ENCODE data around the gene RTP5.

Gene RTP5

DNA sequence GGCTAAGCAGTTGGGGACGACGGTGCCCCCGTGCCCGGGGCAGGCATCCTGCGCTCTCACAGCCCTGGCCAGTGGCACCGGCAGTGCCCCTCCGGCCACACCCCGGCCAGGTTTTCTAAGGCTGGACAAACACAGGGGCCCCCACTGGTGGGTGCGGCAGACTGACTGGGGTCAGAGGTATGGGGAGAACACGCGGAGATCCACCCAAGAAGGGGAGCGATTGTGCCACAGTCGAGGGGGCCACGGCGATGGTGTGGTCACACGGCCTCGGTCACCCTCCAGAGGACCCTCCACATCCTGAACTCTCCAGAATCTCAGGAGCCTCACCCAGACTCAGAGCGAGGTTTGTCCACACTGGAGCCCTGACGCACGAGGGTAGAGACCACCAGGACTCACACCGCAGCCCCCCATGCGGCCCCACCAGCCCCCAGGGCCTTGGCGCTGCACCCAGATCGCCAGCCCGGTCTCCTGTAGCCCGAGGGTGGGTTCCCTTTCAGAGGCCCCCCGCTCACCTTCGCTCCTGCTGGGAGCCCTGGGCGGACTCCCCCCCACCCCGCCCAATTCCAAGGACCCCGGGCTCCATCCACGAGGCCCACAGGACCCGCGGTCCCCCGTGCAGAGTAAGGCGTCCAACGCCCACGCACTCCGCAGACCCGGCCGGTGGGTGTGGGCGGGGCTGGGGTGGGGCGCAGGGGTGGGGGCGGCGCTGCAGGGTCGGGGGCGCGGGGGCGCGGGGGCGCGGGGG is 26.0 kb upstream of the RTP5 start:
- no peak for DNase-seq (ENCODE audit: low read depth in 4 of 4, low spot score in 1 of 4)

DNA sequence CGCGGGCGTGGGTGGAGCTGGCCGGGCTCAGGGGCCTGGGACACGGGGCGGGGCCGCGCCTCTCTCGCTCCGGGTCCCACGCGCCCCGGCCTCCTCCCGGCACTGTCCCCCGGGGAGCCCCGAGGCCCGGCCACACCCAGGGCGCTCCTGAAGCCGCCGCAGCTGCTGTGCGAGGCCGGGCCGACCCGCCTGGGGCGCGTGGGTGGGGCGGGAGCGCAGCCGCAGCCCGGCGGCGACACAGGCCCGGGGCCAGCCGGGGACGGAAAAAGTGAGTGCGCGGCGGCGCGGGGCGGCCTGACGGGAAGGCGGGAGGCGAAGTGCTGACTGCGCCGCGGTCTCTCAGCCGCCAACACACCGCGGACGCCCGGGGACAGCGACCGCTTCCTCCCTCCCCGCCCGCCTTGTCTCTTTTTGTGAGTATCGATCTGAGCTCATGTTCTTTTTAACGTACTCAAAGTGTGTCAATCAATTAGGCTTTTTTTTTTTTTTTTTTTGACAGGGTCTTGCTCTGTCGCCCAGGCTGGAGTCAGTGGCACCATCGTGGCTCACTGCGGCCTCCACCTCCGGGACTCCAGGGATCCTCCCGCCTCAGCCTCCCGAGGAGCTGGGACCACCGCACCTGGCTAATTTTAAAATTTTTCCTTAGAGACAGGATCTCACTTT is 25.3 kb upstream of the RTP5 start:
- DNase-seq (ENCODE audit: low read depth in 4 of 4, low spot score in 1 of 4): peak in 3 of 4 experiments; percentile 57 to 91 (median 75)

DNA sequence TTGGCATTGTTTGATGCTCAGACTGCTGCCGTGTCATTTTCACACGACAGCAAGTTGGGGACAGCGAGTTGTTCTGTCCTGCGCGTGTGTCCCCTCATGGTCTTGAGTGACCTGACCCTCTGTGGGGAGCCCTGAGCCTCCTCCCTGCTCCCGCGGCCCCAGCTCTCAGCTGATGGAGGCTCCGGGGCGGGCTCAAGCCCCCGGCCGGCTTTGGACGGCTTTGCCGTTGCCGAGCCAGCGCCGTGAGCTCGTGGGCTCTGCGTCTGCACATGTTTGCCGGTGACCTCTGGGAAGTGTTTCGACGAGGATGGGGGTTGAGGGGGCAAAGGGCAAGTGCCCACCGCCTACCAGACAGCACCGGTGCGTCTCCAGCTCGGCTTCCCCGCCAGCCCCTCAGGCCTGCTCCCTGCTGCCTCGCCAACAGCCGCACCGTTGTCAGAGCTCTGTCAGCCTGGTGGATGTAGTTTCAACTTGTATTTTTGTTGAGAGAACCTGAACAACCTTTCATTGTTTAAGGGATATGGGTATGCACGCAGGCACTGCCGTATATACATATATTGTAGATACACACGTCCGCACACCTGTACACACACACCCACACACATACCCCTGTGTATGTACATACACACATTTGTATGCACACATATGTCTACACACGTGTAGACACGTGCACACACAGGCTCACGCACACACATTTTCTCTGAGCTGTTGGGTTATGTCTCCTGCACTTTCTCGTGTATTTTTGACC is 24.5 kb upstream of the RTP5 start:
- DNase-seq (ENCODE audit: low read depth in 4 of 4, low spot score in 1 of 4): no peak

DNA sequence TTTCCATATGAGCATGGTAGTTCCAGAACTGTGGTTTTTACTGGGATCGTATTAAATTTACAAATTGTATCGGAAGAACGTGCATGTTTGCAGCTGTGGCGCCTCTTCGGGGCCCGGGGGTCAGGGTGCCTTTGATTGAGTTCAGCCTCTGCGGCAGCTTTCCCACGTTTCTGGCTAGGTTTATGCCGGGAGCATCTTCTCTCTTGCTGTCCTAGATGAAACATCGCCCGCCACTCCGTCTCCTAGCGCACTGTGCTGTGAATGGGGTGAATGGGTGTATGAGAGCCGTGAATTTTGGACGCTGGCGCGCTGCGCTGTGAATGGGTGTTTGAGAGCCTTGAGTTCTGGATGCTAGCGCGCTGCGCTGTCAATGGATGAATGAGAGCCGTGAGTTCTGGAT is 23.1 kb upstream of the RTP5 start:
- no peak for DNase-seq (ENCODE audit: low read depth in 4 of 4, low spot score in 1 of 4)

DNA sequence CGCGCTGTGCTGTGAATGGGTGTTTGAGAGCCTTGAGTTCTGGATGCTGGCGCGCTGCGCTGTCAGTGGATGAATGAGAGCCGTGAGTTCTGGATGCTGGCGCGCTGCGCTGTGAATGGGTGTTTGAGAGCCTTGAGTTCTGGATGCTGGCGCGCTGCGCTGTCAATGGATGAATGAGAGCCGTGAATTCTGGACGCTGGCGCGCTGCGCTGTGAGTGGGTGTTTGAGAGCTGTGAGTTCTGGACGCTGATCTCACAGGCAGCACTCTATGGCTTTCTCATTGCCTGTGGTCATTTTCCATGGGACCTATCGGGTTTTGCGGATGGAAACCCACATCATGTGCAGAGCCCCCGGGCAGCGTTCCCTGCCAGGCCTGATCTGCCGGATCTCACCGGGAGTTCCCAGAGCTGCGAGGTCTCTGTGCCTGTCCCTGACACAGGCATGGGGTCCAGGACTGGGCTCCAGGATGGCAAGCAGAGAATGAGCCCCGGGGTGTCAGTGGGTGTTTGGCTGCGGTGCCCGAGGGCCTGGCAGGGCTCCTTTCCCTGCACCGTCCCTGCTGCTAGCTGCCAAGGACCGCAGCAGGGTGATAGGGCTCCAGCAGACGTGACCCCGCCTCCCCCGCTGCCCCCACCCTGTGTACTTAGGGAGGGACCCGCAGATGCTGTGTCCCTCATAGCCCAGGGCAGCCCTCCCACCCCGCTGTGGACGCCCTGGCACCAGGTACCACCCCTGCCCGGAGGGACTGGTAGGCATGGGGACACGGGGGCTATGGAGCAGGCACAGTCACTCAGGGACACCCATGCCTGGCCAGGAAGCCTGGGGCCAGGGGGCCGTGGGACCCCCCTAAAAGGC is 20.5 kb upstream of the RTP5 start:
- DNase-seq (ENCODE audit: low read depth in 4 of 4, low spot score in 1 of 4): no peak

DNA sequence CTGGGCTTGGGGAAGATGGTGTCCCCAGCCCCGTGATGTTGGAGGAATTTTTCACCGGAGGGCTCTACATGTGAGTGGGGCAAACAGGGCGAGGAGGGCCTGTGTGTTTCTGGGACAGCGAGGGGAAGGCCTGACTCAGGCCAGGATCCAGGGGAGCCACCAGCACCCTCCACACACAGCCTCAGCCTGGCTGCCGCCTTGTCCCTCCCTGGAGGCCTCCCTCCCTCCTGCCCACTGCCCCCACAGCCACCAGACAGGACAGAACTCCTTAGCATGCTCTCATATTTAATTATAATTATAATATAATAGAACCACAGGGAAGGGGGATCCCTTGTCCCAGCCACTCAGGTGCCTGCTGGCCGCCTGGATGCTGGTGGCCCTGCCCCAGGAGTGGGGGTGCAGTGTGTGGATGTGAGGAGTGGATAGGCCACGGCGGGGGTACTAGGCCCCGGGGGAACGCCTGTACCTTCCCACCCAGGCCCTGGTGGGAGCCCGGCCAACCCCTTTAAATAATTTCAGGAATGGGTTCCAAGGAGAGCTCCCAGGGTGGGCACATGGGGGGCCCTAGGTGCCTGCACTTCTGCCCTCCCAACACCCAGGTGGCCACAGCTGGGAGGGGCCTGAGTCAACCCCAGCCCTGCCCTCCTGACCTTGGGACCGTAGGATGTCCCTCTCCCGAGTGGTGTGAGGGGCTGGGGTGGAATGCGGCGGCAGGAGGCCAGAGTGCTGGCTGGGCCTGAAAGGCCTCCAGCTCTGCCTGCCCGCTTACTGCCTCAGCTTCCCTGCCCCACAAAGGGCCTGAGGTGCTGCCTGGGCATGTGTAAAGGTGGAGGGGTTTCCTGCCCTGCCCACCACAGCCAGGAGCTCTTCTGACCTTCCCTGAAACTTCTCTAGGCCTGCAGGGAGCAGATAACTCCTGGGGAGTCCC is 19.6 kb upstream of the RTP5 start:
- DNase-seq (ENCODE audit: low read depth in 4 of 4, low spot score in 1 of 4): no peak

DNA sequence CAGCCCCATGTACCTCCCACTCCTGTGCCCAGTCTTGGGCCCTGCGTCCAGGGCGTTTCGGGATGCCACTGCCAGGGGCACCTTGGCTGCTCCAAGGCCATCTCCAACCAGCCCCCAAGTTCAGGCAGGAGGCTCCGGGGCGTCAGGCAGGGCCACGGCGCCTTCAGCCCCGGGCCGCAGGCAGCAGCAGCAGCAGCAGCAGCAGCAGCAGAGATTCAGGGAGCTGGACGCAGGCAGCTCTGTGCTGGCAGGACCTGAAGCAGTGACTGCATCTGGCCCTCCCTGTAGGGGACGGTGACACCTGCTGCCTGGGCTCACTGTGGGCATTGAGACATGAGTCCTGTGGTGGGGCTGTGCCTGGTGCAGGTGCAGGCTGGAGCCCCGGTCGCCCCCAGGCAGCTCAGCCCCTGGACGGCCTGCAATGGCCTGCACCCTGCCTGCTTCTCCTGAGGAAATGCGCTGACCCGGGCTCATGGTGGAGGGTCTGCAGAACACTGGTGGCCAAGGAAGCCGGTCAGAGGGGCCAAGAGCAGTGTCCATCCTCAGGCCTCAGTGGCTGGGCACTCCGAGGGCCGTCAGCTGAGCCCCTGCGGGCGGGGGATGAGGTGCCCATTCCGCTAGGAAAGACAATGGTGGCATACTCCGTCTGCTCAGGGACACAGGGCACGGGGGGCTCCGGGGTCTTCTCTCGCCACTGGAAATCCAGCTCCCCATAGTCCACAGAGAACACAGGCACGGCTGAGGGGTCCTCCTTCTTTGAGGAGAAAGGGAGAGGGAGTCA is 18.8 kb upstream of the RTP5 start:
- no peak for DNase-seq (ENCODE audit: low read depth in 4 of 4, low spot score in 1 of 4)

DNA sequence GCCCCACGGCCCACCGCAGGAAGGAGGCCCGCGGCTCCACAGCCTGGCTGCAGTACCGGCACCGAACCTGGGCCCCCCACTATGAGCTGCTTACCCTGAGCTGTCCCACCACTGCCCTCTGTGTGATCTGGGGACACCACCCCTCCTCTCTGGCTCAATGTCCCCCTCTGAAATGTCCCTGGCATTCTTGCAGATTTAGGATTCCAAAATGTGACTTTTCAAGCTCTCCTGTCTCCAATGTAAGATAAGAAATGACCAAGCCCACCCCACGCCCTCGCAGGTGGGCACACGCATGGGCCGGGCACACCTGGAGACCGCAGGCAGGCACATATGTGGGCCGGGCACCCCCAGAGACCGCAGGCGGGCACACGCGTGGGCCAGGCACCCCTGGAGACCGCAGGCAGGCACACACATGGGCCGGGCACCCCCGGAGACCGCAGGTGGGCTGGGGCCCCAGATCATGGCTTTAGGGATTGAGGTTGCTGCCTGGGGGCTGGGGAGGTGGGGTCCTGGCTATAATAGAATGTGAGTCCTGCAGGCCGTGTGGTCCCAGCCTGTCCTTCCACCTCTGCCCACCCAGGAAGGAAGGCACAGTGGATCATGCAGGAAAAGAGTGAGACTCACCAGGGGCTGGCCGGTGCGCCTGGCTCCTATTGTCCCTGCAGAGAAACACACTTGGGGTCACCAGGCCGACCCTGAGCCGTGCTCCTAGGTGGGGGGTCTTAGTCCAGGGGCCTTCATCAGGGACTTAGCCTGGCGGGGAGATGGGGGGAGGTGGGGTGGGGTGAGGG is 18.0 kb upstream of the RTP5 start:
- DNase-seq (ENCODE audit: low read depth in 4 of 4, low spot score in 1 of 4): no peak

DNA sequence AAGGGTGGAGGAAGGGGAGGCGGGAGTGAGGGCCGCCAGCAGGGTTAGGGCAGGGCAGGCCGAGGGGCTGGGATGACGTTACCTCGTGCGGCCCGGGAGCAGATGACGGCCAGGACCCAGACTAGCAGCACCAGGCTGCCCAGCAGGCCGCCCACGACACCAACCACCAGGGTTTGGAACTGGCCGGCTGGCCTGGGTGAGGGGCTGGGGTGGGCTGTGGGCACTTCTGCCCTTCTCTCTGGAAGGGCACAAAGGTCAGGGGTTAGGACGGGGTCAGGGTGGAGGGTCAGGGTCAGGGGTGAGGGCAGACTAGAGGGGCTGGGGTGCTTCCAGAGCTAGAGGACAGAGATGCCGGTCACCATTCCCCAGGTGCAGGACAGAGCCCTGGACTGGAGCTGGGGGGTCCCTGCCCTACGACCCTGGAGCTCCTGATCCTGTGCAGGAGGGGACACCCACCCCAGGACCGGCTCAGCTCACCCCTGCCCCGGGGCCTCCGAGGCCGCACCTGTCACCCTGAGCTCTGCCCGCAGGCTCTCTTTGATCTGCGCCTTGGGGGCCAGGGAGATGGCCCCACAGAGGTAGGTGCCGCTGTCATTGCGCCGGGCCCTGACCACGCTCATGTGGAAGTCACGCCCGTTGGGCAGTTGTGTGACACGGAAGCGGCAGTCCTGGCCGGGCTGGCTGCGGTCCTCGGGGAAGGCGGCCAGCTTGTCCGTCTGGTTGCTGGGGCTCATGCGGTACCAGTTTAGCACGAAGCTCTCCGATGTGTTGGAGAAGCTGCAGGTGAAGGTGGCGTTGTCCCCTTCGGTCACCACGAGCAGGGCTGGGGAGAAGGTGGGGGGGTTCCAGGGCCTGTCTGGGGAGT is 17.2 kb upstream of the RTP5 start:
- no peak for DNase-seq (ENCODE audit: low read depth in 4 of 4, low spot score in 1 of 4)

DNA sequence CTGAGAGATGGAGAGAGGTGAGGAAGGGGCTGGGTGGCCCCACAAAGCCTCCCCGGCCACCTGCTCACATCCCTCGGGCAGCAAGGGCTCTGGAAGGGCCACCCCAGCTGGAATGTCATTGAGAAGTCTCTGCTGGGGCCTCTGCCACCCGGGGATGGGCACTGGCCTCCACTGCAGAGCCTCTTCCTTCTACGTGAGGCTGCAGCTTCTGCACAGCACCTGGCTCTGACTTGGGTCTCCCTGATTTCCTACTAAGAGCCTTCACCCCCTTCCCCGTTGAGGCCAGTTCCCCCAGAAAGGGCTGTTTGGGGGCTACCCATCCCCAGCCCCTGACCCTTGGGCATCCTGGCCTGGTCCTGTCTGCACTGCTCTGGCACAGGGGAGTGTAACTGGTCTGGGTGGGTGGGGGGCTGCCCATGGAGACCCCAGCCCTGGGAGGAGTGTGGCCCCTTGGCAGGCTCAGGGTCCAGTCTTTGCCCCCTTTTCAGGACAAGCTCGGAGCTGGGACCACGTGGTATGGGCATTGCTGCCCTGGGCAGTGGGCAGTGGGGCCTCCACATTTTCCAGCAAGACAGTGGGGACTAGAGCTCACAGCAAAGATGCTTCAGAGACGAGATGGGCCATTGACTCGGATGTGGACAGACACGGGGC is 16.4 kb upstream of the RTP5 start:
- DNase-seq (ENCODE audit: low read depth in 4 of 4, low spot score in 1 of 4): no peak

DNA sequence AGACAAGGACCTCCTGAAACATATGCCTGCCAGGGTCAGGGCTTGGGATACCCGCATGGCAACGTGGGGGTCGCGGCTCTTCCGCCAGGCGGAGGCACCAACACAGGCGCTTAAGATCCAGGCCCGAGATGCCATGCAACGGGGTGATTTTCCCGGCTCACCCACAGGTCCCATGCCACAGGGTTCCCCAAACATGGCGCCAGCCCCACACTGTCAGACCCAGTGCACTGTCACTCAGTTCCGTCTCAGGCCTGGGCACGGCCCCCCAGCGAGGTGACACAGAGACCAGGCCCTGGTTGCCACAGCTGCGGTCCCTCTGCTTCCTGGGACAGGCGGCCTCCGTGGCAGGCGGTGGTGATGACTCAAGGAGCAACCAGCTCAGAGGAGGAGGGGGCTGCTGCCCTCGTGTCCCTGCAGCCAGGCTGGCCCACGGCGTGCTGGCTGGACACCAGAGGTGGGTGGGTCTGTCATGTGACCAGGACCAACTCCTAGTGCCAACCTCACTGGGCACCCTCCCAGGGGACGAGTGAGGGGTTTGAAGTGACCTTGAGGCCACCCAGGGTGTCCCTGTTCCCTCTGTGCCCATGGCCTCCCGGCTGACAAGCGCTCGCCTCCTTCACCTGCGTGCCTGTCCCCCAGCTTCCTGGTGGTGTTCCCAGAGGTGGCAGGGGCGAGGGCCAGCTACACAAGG is 15.7 kb upstream of the RTP5 start:
- no peak for DNase-seq (ENCODE audit: low read depth in 4 of 4, low spot score in 1 of 4)

DNA sequence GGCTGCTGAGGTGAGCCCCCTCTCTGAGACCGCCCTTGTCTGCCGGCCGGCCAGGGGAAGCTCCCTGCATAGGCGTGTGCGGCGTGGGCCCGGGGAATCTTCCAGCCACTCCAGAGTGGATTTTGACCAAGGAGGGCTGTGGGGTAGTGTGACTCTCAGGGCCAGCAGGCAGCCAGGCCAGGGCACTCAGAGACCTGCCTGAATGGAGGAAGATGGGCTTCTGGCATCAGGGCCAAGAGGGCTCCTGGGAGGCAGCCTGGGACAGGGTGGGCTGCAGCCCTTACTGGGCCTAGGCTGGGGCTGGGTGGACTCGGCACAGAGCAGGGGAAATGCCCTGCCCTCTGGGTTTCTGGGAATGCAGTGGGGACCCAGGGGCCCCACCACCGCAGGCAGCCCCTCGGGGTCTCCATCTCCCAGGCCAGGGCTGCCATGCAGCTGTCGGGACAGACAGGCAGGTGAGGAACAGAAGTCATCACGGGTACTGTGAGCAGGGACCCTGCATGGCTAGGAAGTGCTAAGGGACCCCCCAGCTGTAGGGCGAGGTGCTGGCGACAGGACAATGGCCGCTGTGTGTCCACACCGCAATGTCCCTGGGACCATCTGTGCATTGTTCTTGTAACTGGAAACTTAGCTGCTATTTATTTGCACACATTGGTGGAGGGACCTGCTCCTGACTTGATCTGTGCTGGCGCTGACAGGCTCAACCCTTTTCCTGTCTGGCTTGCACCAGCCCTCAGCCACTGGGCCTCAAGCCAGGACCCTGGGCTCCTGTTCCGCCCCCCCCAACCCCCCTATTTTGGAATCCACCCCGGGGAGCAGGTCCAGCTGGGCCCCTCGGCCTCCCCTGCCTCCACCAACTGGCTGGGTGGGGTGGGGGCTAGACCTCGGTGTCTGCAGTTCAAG is 14.9 kb upstream of the RTP5 start:
- DNase-seq (ENCODE audit: low read depth in 4 of 4, low spot score in 1 of 4): no peak

DNA sequence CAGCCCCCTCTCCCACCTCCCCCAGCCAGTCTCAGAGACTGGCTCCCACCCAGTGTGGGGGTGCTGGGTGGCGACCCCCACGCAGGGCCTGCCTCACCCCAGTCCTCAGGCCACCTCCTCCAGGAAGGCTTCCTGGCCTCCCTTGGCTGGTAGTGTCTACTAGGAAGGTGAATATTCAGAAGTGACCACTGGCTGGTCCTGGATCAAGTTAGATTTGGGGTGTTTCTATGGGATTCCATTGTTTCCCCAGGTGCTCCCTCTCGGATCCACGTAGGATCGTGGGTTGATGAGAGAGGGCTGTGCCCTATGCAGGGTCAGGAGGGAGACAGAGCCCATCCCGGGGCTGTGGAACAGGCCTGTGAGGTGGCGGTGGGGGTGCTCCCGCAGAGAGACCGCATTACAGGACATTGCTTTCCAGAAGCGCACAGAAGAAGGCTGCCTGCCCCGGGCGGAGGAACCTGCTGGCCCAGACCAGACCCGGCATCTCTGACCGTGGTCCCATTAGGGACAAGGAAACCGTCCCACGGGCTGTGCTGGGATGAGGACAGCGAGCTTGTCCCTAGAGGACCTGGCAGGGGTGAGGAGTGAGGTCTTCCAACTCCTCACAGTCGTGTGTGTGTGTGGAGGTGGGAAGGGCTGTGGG is 14.2 kb upstream of the RTP5 start:
- no peak for DNase-seq (ENCODE audit: low read depth in 4 of 4, low spot score in 1 of 4)

DNA sequence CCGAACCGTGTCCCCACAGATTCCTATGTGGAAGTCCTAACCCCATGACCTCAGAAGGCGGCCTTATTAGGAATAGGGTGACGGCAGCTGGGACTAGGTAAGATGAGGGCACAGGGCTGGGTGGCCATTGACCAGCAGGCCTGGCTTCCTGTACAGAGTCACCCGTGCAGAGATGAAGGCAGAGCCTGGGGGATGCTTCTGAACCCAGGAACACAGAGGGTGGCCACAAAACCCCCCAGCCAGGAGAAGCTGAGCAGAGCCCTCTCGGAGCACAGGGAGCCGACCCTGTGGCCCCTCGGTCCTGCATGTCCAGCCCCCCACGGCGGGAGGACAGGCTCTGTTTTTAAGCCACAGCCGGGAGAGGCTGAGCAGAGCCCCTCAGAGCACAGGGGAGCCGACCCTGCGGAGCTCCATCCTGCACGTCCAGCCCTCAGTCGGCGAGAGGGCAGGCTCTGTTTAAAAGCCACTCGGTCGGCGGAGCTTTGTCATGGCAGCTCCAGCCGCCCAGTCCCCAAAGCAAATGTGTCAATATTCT is 13.6 kb upstream of the RTP5 start:
- DNase-seq (ENCODE audit: low read depth in 4 of 4, low spot score in 1 of 4): no peak

DNA sequence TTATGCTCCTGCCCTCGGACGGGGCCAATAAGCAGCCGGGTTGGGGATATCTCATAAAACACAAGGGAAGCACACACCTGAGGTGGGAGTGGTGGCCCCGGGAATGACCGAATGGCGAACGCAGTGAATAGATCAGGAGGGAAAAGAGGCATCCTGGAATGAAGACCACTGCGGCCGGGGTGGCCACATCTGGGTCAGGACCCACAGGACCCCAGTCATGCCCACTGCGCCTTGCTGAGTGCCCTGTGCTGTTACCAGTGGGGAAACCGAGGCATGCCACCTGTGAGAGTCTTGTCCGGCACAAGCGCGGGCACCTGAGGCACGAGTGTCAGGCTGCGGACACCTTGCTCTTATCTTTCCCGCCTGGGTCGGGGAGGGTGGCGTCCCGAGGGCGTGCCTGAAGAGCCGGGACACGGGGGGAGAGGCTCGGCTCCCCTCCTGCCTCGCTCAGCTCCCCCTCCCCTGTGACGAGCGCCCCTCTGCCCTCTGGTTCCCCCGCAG is 12.4 kb upstream of the RTP5 start:
- DNase-seq (ENCODE audit: low read depth in 4 of 4, low spot score in 1 of 4): no peak

Data from stimulated activated CD4-positive, alpha-beta T cell treated with anti-CD3 and anti-CD28 coated beads, Interleukin-1b, Interleukin-23, amount 100 ng/mL, for 24 hours (primary cell).